IgD-negative memory B cell (primary cell): ENCODE data around the gene CDH12. TPM values are rescaled to one million over a fixed set of nuclear protein-coding genes. Genes with fewer than 3 reads are reported as not detected.
A peak's percentile ranks its signal among the peaks of the same experiment; 100 is the strongest.
"Not testable (repeated sequence)": the region's sequence is repeated elsewhere in the genome, so short reads cannot be mapped to it uniquely, and the experiment has no call there.

Experiments
- H3K27ac Mint-ChIP-seq, 3 donors: one replicate each; pipeline ENCODE4 v1.8.0; 2020 to 2022; ENCODE audit warnings: mild to moderate bottlenecking in 3 of 3, mixed read lengths in 3 of 3, moderate library complexity in 1 of 3
- H3K27me3 Mint-ChIP-seq: one replicate; pipeline ENCODE4 v1.8.0; 2021; ENCODE audit warnings: mixed read lengths
- H3K36me3 Mint-ChIP-seq: one replicate; pipeline ENCODE4 v1.8.0; 2020; ENCODE audit warnings: mild to moderate bottlenecking, mixed read lengths
- H3K4me1 Mint-ChIP-seq, 3 donors: one replicate each; pipeline ENCODE4 v1.8.0; 2020 to 2022; ENCODE audit warnings: mixed read lengths in 3 of 3, mild to moderate bottlenecking in 1 of 3
- H3K4me3 Mint-ChIP-seq, 4 donors: one replicate each; pipeline ENCODE4 v1.8.0; 2020 to 2022; ENCODE audit warnings: mild to moderate bottlenecking in 4 of 4, mixed read lengths in 4 of 4, moderate library complexity in 3 of 4
- H3K9me3 Mint-ChIP-seq, 3 donors: one replicate each; pipeline ENCODE4 v1.8.0; 2020 to 2021; ENCODE audit warnings: mixed read lengths in 3 of 3, mild to moderate bottlenecking in 1 of 3
- polyA plus RNA-seq: library from polyadenylated mRNA; unstranded; fragments of 300-500 nt; fragmentation: Illumina TruSeq; gene quantifications from one replicate; pipeline ENCODE4 v1.2.3, GENCODE V29; 2021

CDH12 gene
- polyA plus RNA-seq, 1 donor from 2014 or later: not detected

GRCh38 chr5:22057012-22057411 lies 796.1 kb downstream of the CDH12 start:
- H3K27ac Mint-ChIP-seq: peak overlapping the region in 2 of 3 donors; percentile 7 to 32
- no peak overlapping the region for H3K4me3 Mint-ChIP-seq
- H3K4me1 Mint-ChIP-seq: no peaks in the 10 kb centered on the region
- peaks cover 0 to 6% (median 0%) of the 10 kb centered on the region in 3 donors for H3K9me3 Mint-ChIP-seq
- H3K27me3 Mint-ChIP-seq: no peaks in the 10 kb centered on the region
- no peaks in the 10 kb centered on the region for H3K36me3 Mint-ChIP-seq

- H3K9me3 Mint-ChIP-seq: peaks cover 0 to 6% (median 0%) of the 10 kb centered on the region in 3 donors
- no peaks in the 10 kb centered on the region for H3K4me1 Mint-ChIP-seq
- H3K27me3 Mint-ChIP-seq: no peaks in the 10 kb centered on the region
- H3K27ac Mint-ChIP-seq: peak overlapping the region in 2 of 3 donors; percentile 7 to 32
- H3K4me3 Mint-ChIP-seq: no peak overlapping the region
- H3K36me3 Mint-ChIP-seq: no peaks in the 10 kb centered on the region
Measured at GRCh38 chr5:22056601-22057000, 796.5 kb downstream of the CDH12 start.

- Mint-ChIP-seq H3K9me3 (peaks cover 0 to 8% (median 0%) of the 10 kb centered on the region in 3 donors), H3K36me3 (no peaks in the 10 kb centered on the region), H3K27ac (no peak overlapping the region), H3K4me3 (no peak overlapping the region), H3K4me1 (no peaks in the 10 kb centered on the region), H3K27me3 (no peaks in the 10 kb centered on the region)
Measured at GRCh38 chr5:22053195-22053594, 799.9 kb downstream of the CDH12 start.

- no peak overlapping the region for H3K4me3 Mint-ChIP-seq
- no peaks in the 10 kb centered on the region for H3K36me3 Mint-ChIP-seq
- H3K27ac Mint-ChIP-seq: no peak overlapping the region
- no peaks in the 10 kb centered on the region for H3K4me1 Mint-ChIP-seq
- no peaks in the 10 kb centered on the region for H3K27me3 Mint-ChIP-seq
- peaks cover 0 to 8% (median 6%) of the 10 kb centered on the region in 3 donors for H3K9me3 Mint-ChIP-seq
Measured at GRCh38 chr5:22051881-22052280, 801.3 kb downstream of the CDH12 start.

GRCh38 chr5:22050931-22051330 lies 802.2 kb downstream of the CDH12 start:
- Mint-ChIP-seq H3K9me3 (peaks cover 0 to 8% (median 2%) of the 10 kb centered on the region in 3 donors), H3K4me1 (no peaks in the 10 kb centered on the region), H3K4me3 (no peak overlapping the region), H3K27ac (no peak overlapping the region), H3K27me3 (no peaks in the 10 kb centered on the region), H3K36me3 (no peaks in the 10 kb centered on the region)

- no peaks in the 10 kb centered on the region for H3K36me3 Mint-ChIP-seq
- H3K4me3 Mint-ChIP-seq: no peak overlapping the region
- no peaks in the 10 kb centered on the region for H3K27me3 Mint-ChIP-seq
- peaks cover 0 to 20% (median 13%) of the 10 kb centered on the region in 3 donors for H3K9me3 Mint-ChIP-seq
- no peak overlapping the region for H3K27ac Mint-ChIP-seq
- no peaks in the 10 kb centered on the region for H3K4me1 Mint-ChIP-seq
Measured at GRCh38 chr5:22044229-22044628, 808.9 kb downstream of the CDH12 start.

- Mint-ChIP-seq H3K9me3 (peaks cover 2 to 11% (median 5%) of the 10 kb centered on the region in 3 donors), H3K27me3 (no peaks in the 10 kb centered on the region), H3K4me3 (peak overlapping the region in 1 of 4 donors; percentile 21), H3K36me3 (no peaks in the 10 kb centered on the region), H3K27ac (no peak overlapping the region), H3K4me1 (no peaks in the 10 kb centered on the region)
Measured at GRCh38 chr5:22036061-22036460, 817.1 kb downstream of the CDH12 start.

GRCh38 chr5:22033066-22033465 lies 820.1 kb downstream of the CDH12 start:
- Mint-ChIP-seq H3K36me3 (no peaks in the 10 kb centered on the region), H3K4me1 (no peaks in the 10 kb centered on the region), H3K4me3 (no peak overlapping the region), H3K27me3 (no peaks in the 10 kb centered on the region), H3K9me3 (peaks cover 0 to 5% (median 0%) of the 10 kb centered on the region in 3 donors), H3K27ac (no peak overlapping the region)

GRCh38 chr5:22023784-22024183 lies 829.4 kb downstream of the CDH12 start:
- Mint-ChIP-seq H3K36me3 (no peaks in the 10 kb centered on the region), H3K4me1 (no peaks in the 10 kb centered on the region), H3K27ac (no peak overlapping the region), H3K9me3 (peaks cover 3 to 8% (median 7%) of the 10 kb centered on the region in 3 donors), H3K4me3 (no peak overlapping the region), H3K27me3 (no peaks in the 10 kb centered on the region)

GRCh38 chr5:22012893-22013292 lies 840.3 kb downstream of the CDH12 start:
- not testable (repeated sequence) for H3K9me3 Mint-ChIP-seq, H3K4me1 Mint-ChIP-seq, H3K27me3 Mint-ChIP-seq, H3K4me3 Mint-ChIP-seq, H3K36me3 Mint-ChIP-seq, H3K27ac Mint-ChIP-seq

- not testable (repeated sequence) for H3K9me3 Mint-ChIP-seq, H3K27me3 Mint-ChIP-seq, H3K27ac Mint-ChIP-seq, H3K4me3 Mint-ChIP-seq, H3K36me3 Mint-ChIP-seq, H3K4me1 Mint-ChIP-seq
Measured at GRCh38 chr5:22010808-22011207, 842.3 kb downstream of the CDH12 start.

- H3K27ac Mint-ChIP-seq, H3K4me3 Mint-ChIP-seq, H3K36me3 Mint-ChIP-seq, H3K9me3 Mint-ChIP-seq, H3K4me1 Mint-ChIP-seq, H3K27me3 Mint-ChIP-seq: not testable (repeated sequence)
Measured at GRCh38 chr5:22001097-22001496, 852.0 kb downstream of the CDH12 start.

- H3K4me1 Mint-ChIP-seq, H3K27me3 Mint-ChIP-seq, H3K27ac Mint-ChIP-seq, H3K9me3 Mint-ChIP-seq, H3K36me3 Mint-ChIP-seq, H3K4me3 Mint-ChIP-seq: not testable (repeated sequence)
Measured at GRCh38 chr5:21985799-21986198, 867.3 kb downstream of the CDH12 start.

- not testable (repeated sequence) for H3K4me1 Mint-ChIP-seq, H3K27ac Mint-ChIP-seq, H3K4me3 Mint-ChIP-seq, H3K9me3 Mint-ChIP-seq, H3K36me3 Mint-ChIP-seq, H3K27me3 Mint-ChIP-seq
Measured at GRCh38 chr5:21951571-21951970, 901.6 kb downstream of the CDH12 start.

GRCh38 chr5:21931116-21931515 lies 922.0 kb downstream of the CDH12 start:
- H3K36me3 Mint-ChIP-seq: no peaks in the 10 kb centered on the region
- H3K9me3 Mint-ChIP-seq: peaks cover 0 to 7% (median 7%) of the 10 kb centered on the region in 3 donors
- H3K4me3 Mint-ChIP-seq: no peak overlapping the region
- no peak overlapping the region for H3K27ac Mint-ChIP-seq
- no peaks in the 10 kb centered on the region for H3K4me1 Mint-ChIP-seq
- no peaks in the 10 kb centered on the region for H3K27me3 Mint-ChIP-seq

- H3K4me3 Mint-ChIP-seq: no peak overlapping the region
- H3K27me3 Mint-ChIP-seq: no peaks in the 10 kb centered on the region
- H3K27ac Mint-ChIP-seq: no peak overlapping the region
- peaks cover 0 to 5% (median 2%) of the 10 kb centered on the region in 3 donors for H3K9me3 Mint-ChIP-seq
- peaks cover 3 to 5% (median 4%) of the 10 kb centered on the region in 3 donors for H3K4me1 Mint-ChIP-seq
- no peaks in the 10 kb centered on the region for H3K36me3 Mint-ChIP-seq
Measured at GRCh38 chr5:21919414-21920022, 933.6 kb downstream of the CDH12 start.
